Activated naive CD4-positive, alpha-beta T cell treated with anti-CD3 and anti-CD28 coated beads, Interleukin-2, amount 10 ng/mL, durations not matched to agents 7 days and 5 days (primary cell): ENCODE measurements around the gene FGF2.
A peak's percentile ranks its signal among the peaks of the same experiment; 100 is the strongest.
"Not testable (repeated sequence)": the region's sequence is repeated elsewhere in the genome, so short reads cannot be mapped to it uniquely, and the experiment has no call there.

Source experiments
- CTCF ChIA-PET: fragments of 350-600 bp; sonication (Branson Sonifier 250); formaldehyde crosslinking; loops from one replicate; lab custom pipeline; 2021; ENCODE audit warnings: antibody characterized with exemption; lab: Charles Lee
- DNase-seq: peaks from one replicate; pipeline ENCODE4 v3.0.0-alpha.2; 2020
- H3K27ac Mint-ChIP-seq: one replicate; pipeline ENCODE4 v1.8.0; 2021; ENCODE audit warnings: mild to moderate bottlenecking, moderate library complexity, mixed read lengths
- H3K27me3 Mint-ChIP-seq: one replicate; pipeline ENCODE4 v1.8.0; 2021; ENCODE audit warnings: mild to moderate bottlenecking, mixed read lengths
- H3K36me3 Mint-ChIP-seq: one replicate; pipeline ENCODE4 v1.8.0; 2021; ENCODE audit warnings: mixed read lengths
- H3K4me1 Mint-ChIP-seq: one replicate; pipeline ENCODE4 v1.8.0; 2021; ENCODE audit warnings: mixed read lengths
- H3K4me3 Mint-ChIP-seq: one replicate; pipeline ENCODE4 v1.8.0; 2021; ENCODE audit warnings: mild to moderate bottlenecking, moderate library complexity, mixed read lengths
- H3K9me3 Mint-ChIP-seq: one replicate; pipeline ENCODE4 v1.8.0; 2021; ENCODE audit warnings: mixed read lengths

The FGF2 gene

GRCh38 chr4:122921971-122922876 lies 95.6 kb downstream of the FGF2 start, which contains the start of gene NUDT6:
TSS of gene NUDT6 (minus strand) at chr4:122922597. CDS start at chr4:122922572, 25 bp downstream.
- Mint-ChIP-seq H3K9me3 (no peaks in the 10 kb centered on the region), H3K27me3 (no peaks in the 10 kb centered on the region), H3K27ac (peak within 1 kb of the TSS; percentile 97), H3K4me3 (no peak within 1 kb of the TSS), H3K36me3 (no peaks in the 10 kb centered on the region), H3K4me1 (peaks cover 32% of the 10 kb centered on the region)
- CTCF ChIA-PET: interaction anchor here (0.9 to 2.7 kb wide), 5 partner anchors 8 to 320 kb away, joined by 3 to 14 read pairs (median 4); no protein-coding TSS in a partner anchor
- DNase-seq: peak; percentile 67

GRCh38 chr4:122922877-122923511 lies 96.4 kb downstream of the FGF2 start:
- Mint-ChIP-seq H3K27me3 (no peaks in the 10 kb centered on the region), H3K36me3 (no peaks in the 10 kb centered on the region), H3K4me3 (no peak overlapping the region)

GRCh38 chr4:122928930-122929329 lies 102.3 kb downstream of the FGF2 start:
- H3K27me3 Mint-ChIP-seq: no peaks in the 10 kb centered on the region
- no peaks in the 10 kb centered on the region for H3K9me3 Mint-ChIP-seq
- DNase-seq: no peak
- H3K4me1 Mint-ChIP-seq: peaks cover 22% of the 10 kb centered on the region
- H3K27ac Mint-ChIP-seq: no peak overlapping the region
- H3K36me3 Mint-ChIP-seq: peaks cover 18% of the 10 kb centered on the region
- CTCF ChIA-PET: interaction anchor here (0.9 to 3.1 kb wide), 5 partner anchors 171 to 351 kb away, joined by 4 to 22 read pairs (median 17); no protein-coding TSS in a partner anchor
- no peak overlapping the region for H3K4me3 Mint-ChIP-seq

More at GRCh38 chr4:122922877-122923511, 96.4 kb downstream of the FGF2 start:
- CTCF ChIA-PET: interaction anchor here (0.6 to 2.1 kb wide), 7 partner anchors 14 to 345 kb away, joined by 3 to 8 read pairs (median 3); no protein-coding TSS in a partner anchor
- peak overlapping the region; percentile 97 for H3K27ac Mint-ChIP-seq
- peak; percentile 95 for DNase-seq
- H3K4me1 Mint-ChIP-seq: peaks cover 36% of the 10 kb centered on the region
- no peaks in the 10 kb centered on the region for H3K9me3 Mint-ChIP-seq

- CTCF ChIA-PET: interaction anchor here (0.8 to 3.1 kb wide), 12 partner anchors 10 to 1031 kb away, joined by 3 to 22 read pairs (median 6); partner anchors contain the start of genes BBS12 and NUDT6
These were observed 104.2 kb downstream of the FGF2 start for GRCh38 chr4:122930862-122931261.

GRCh38 chr4:122932763-122933162 lies 106.1 kb downstream of the FGF2 start:
- no peaks in the 10 kb centered on the region for H3K9me3 Mint-ChIP-seq
- no peak overlapping the region for H3K27ac Mint-ChIP-seq
- peaks cover 19% of the 10 kb centered on the region for H3K4me1 Mint-ChIP-seq
- H3K36me3 Mint-ChIP-seq: peaks cover 38% of the 10 kb centered on the region
- CTCF ChIA-PET: interaction anchor here (0.7 kb wide), 1 partner anchor 399 kb away, joined by 5 read pairs; no protein-coding TSS in a partner anchor
- no peak for DNase-seq
- H3K4me3 Mint-ChIP-seq: no peak overlapping the region
- no peaks in the 10 kb centered on the region for H3K27me3 Mint-ChIP-seq

More at GRCh38 chr4:122930862-122931261, 104.2 kb downstream of the FGF2 start:
- no peak for DNase-seq
- Mint-ChIP-seq H3K27me3 (no peaks in the 10 kb centered on the region), H3K36me3 (peaks cover 30% of the 10 kb centered on the region), H3K4me1 (peaks cover 30% of the 10 kb centered on the region), H3K9me3 (no peaks in the 10 kb centered on the region), H3K4me3 (no peak overlapping the region), H3K27ac (no peak overlapping the region)

GRCh38 chr4:122945136-122945535 lies 118.5 kb downstream of the FGF2 start:
- H3K9me3 Mint-ChIP-seq, H3K4me3 Mint-ChIP-seq, H3K27me3 Mint-ChIP-seq, H3K27ac Mint-ChIP-seq, H3K4me1 Mint-ChIP-seq, CTCF ChIA-PET: not testable (repeated sequence)
- peaks cover 42% of the 10 kb centered on the region for H3K36me3 Mint-ChIP-seq
- DNase-seq: peak; percentile 23

GRCh38 chr4:122946142-122946541 lies 119.5 kb downstream of the FGF2 start:
- no peak overlapping the region for H3K4me3 Mint-ChIP-seq
- peaks cover 2% of the 10 kb centered on the region for H3K9me3 Mint-ChIP-seq
- no peak for DNase-seq
- CTCF ChIA-PET: no interaction called here
- peaks cover 48% of the 10 kb centered on the region for H3K36me3 Mint-ChIP-seq
- H3K27ac Mint-ChIP-seq: no peak overlapping the region
- peaks cover 3% of the 10 kb centered on the region for H3K4me1 Mint-ChIP-seq
- no peaks in the 10 kb centered on the region for H3K27me3 Mint-ChIP-seq
